Neuronal stem cell (in vitro differentiated cells): Measurements from ENCODE around the gene PCED1B.
"Not testable (repeated sequence)": the region's sequence is repeated elsewhere in the genome, so short reads cannot be mapped to it uniquely, and the experiment has no call there.

Source experiments
- DNase-seq: peaks from one replicate; pipeline ENCODE4 v3.0.0-alpha.2; 2013; ENCODE audit warnings: low spot score
- H2AFZ ChIP-seq: one replicate; pipeline ENCODE4 v1.6.1; 2013; ENCODE audit warnings: mild to moderate bottlenecking, low read length, inconsistent platforms
- H2AK5ac ChIP-seq: 2 replicates; pipeline ENCODE4 v1.6.1; 2013; ENCODE audit warnings: low read depth, mild to moderate bottlenecking, inconsistent platforms, low read length, moderate library complexity, mixed read lengths
- H2BK120ac ChIP-seq: 2 replicates; pipeline ENCODE4 v1.6.1; 2013; ENCODE audit warnings: low read depth, mild to moderate bottlenecking, inconsistent platforms, low read length, moderate library complexity, mixed read lengths
- H2BK12ac ChIP-seq: one replicate; pipeline ENCODE4 v1.6.1; 2013; ENCODE audit warnings: low read length, inconsistent platforms
- H2BK15ac ChIP-seq: 2 replicates; pipeline ENCODE4 v1.6.1; 2013; ENCODE audit warnings: mild to moderate bottlenecking, low read length, inconsistent platforms, mixed read lengths
- H2BK5ac ChIP-seq: one replicate; pipeline ENCODE4 v1.6.1; 2013; ENCODE audit warnings: inconsistent platforms, mild to moderate bottlenecking, low read length, moderate library complexity
- H3K14ac ChIP-seq: one replicate; pipeline ENCODE4 v1.6.1; 2013; ENCODE audit warnings: low read length, inconsistent platforms
- H3K18ac ChIP-seq: 2 replicates; pipeline ENCODE4 v1.6.1; 2013; ENCODE audit warnings: low read length, inconsistent platforms
- H3K23ac ChIP-seq: 2 replicates; pipeline ENCODE4 v1.6.1; 2013; ENCODE audit warnings: low read depth, mild to moderate bottlenecking, mixed read lengths, low read length, inconsistent platforms; ENCODE audit not compliant: poor library complexity
- H3K27ac ChIP-seq: replicated peaks from 3 replicates; pipeline ENCODE4 v1.5.1; 2013; ENCODE audit warnings: low read length, inconsistent platforms
- H3K27me3 ChIP-seq, 3 experiments: 2 replicates each; pipeline ENCODE4 v1.6.1; 2013; ENCODE audit warnings: low read length in 3 of 3, mild to moderate bottlenecking in 2 of 3, inconsistent platforms in 1 of 3, low read depth in 1 of 3, mixed read lengths in 1 of 3, moderate library complexity in 1 of 3; ENCODE audit not compliant: control insufficient read depth in 3 of 3, insufficient read depth in 3 of 3
- H3K36me3 ChIP-seq, 2 donors: replicated peaks in 1 of 2; 2 replicates each; pipeline ENCODE4 v1.6.1; 2013; ENCODE audit warnings: low read length in 2 of 2; ENCODE audit not compliant: control insufficient read depth in 2 of 2, insufficient read depth in 2 of 2
- H3K4ac ChIP-seq: 2 replicates; pipeline ENCODE4 v1.6.1; 2013; ENCODE audit warnings: inconsistent platforms, mild to moderate bottlenecking, low read length, moderate library complexity
- H3K4me1 ChIP-seq, 2 donors: 1 replicate in 1 of 2; 2 replicates in 1 of 2; pipeline ENCODE4 v1.6.1; 2013; ENCODE audit warnings: low read length in 2 of 2, low read depth in 1 of 2; ENCODE audit not compliant: control insufficient read depth in 2 of 2, insufficient read depth in 1 of 2
- H3K4me2 ChIP-seq: one replicate; pipeline ENCODE4 v1.6.1; 2013; ENCODE audit warnings: mild to moderate bottlenecking, low read length, inconsistent platforms; ENCODE audit not compliant: insufficient read depth, poor library complexity, severe bottlenecking
- H3K4me3 ChIP-seq, 2 donors: 2 replicates each; pipeline ENCODE4 v1.5.1; 2013; ENCODE audit warnings: low read length in 2 of 2, mild to moderate bottlenecking in 2 of 2, inconsistent platforms in 1 of 2, moderate library complexity in 1 of 2
- H3K79me1 ChIP-seq: one replicate; pipeline ENCODE4 v1.6.1; 2013; ENCODE audit warnings: low read depth, mild to moderate bottlenecking, inconsistent platforms, low read length, moderate library complexity
- H3K9ac ChIP-seq: one replicate; pipeline ENCODE4 v1.6.1; 2013; ENCODE audit warnings: mild to moderate bottlenecking, low read depth, low read length, inconsistent platforms; ENCODE audit not compliant: poor library complexity
- H3K9me3 ChIP-seq, 2 donors: replicated peaks in 1 of 2; 2 replicates each; pipeline versions ENCODE3 to v1.6.1; 2013; ENCODE audit warnings: low read length in 2 of 2, mild to moderate bottlenecking in 2 of 2, inconsistent platforms in 1 of 2, low read depth in 1 of 2, mixed read lengths in 1 of 2, moderate library complexity in 1 of 2; ENCODE audit not compliant: control insufficient read depth in 2 of 2, insufficient read depth in 1 of 2
- H4K8ac ChIP-seq: one replicate; pipeline ENCODE4 v1.6.1; 2013; ENCODE audit warnings: low read depth, mild to moderate bottlenecking, inconsistent platforms, low read length, moderate library complexity
- H4K91ac ChIP-seq: one replicate; pipeline ENCODE4 v1.6.1; 2013; ENCODE audit warnings: low read length, low read depth, mild to moderate bottlenecking, inconsistent platforms; ENCODE audit not compliant: poor library complexity
- WGBS, 2 donors: extraction: QIAGEN DNeasy Blood & Tissue Kit; methylation state at CpG; one replicate each; pipeline ENCODE4 v1.1.7; 2013; ENCODE audit warnings: missing lambda C conversion rate in 2 of 2, mixed read lengths in 1 of 2; ENCODE audit not compliant: insufficient read length in 2 of 2, insufficient replicate concordance in 1 of 2; ENCODE audit errors: extremely low coverage in 2 of 2; 5-methylcytosine and 5-hydroxymethylcytosine counted together

The PCED1B gene

GRCh38 chr12:47055856-47056255 lies 23.6 kb upstream of the PCED1B start:
- not testable (repeated sequence) for H3K79me1 ChIP-seq, H3K23ac ChIP-seq, H3K27ac ChIP-seq, H2AFZ ChIP-seq, H3K14ac ChIP-seq, H3K18ac ChIP-seq, H4K91ac ChIP-seq, H2AK5ac ChIP-seq, H2BK120ac ChIP-seq, H2BK15ac ChIP-seq, DNase-seq, H3K4me2 ChIP-seq, H3K4ac ChIP-seq, H4K8ac ChIP-seq, H3K9ac ChIP-seq, H2BK5ac ChIP-seq, H3K27me3 ChIP-seq, H3K36me3 ChIP-seq, H2BK12ac ChIP-seq, H3K4me3 ChIP-seq, H3K9me3 ChIP-seq, H3K4me1 ChIP-seq
- WGBS, 2 donors: no CpG with 5 or more reads among the region's 3 CpGs

- H3K4ac ChIP-seq, H4K91ac ChIP-seq, H3K14ac ChIP-seq, H3K18ac ChIP-seq, H3K4me3 ChIP-seq, H4K8ac ChIP-seq, H3K4me1 ChIP-seq, H2AK5ac ChIP-seq, H3K4me2 ChIP-seq, H3K36me3 ChIP-seq, H2BK12ac ChIP-seq, H3K27ac ChIP-seq, H2BK120ac ChIP-seq, H3K9ac ChIP-seq, DNase-seq, H2AFZ ChIP-seq, H3K9me3 ChIP-seq, H3K23ac ChIP-seq, H3K27me3 ChIP-seq, H3K79me1 ChIP-seq, H2BK5ac ChIP-seq, H2BK15ac ChIP-seq: not testable (repeated sequence)
- WGBS, 2 donors: no CpG with 5 or more reads among the region's 12 CpGs
These were observed 22.5 kb upstream of the PCED1B start for GRCh38 chr12:47056944-47057343.

GRCh38 chr12:47058640-47059039 lies 20.8 kb upstream of the PCED1B start:
- not testable (repeated sequence) for H3K4me1 ChIP-seq, H2AK5ac ChIP-seq, H3K36me3 ChIP-seq, H3K18ac ChIP-seq, H3K23ac ChIP-seq, H4K8ac ChIP-seq, H3K9ac ChIP-seq, H3K79me1 ChIP-seq, H2BK12ac ChIP-seq, H2BK120ac ChIP-seq, H3K4me2 ChIP-seq, H2AFZ ChIP-seq, H3K27ac ChIP-seq, H3K27me3 ChIP-seq, H3K9me3 ChIP-seq, H2BK5ac ChIP-seq, H3K4ac ChIP-seq, H3K4me3 ChIP-seq, H4K91ac ChIP-seq, H3K14ac ChIP-seq, DNase-seq, H2BK15ac ChIP-seq
- WGBS, 2 donors: no CpG with 5 or more reads among the region's 2 CpGs

DNA sequence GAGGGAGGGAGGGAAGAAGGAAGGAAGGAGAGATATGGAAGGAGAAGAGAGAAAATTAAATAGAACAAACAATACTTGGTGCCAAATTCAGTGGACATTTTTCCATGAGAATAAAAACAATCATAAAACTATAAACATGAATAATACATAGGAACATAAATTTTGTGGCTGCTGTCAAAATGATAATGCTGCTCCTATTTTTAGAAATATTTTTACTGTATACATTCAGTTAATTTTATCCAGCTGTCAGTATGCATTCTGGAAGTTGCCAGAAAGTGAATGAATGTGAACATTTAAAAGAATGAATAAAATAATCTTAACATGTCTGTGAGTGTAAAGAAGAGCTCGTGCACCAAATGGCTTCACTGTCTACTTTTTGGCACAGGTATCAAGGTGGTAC lies 13.9 kb upstream of the PCED1B start:
- no peak overlapping the region for H3K4me3 ChIP-seq
- no peak overlapping the region for H2BK5ac ChIP-seq
- no peak overlapping the region for H4K8ac ChIP-seq
- no peak overlapping the region for H3K9ac ChIP-seq
- no peaks in the 10 kb centered on the region for H3K9me3 ChIP-seq
- no peak overlapping the region for H2BK15ac ChIP-seq
- peaks cover 0 to 7% of the 10 kb centered on the region in 2 donors for H3K4me1 ChIP-seq
- no peaks in the 10 kb centered on the region for H3K79me1 ChIP-seq
- no peak overlapping the region for H3K27ac ChIP-seq
- no peak overlapping the region for H2AFZ ChIP-seq
- no peak overlapping the region for H2BK120ac ChIP-seq
- no peak for DNase-seq
- WGBS, 2 donors: no CpG with 5 or more reads among the region's 1 CpG
- no peak overlapping the region for H3K14ac ChIP-seq
- H2AK5ac ChIP-seq: no peak overlapping the region
- H3K23ac ChIP-seq: no peak overlapping the region
- no peak overlapping the region for H2BK12ac ChIP-seq
- no peak overlapping the region for H4K91ac ChIP-seq
- no peaks in the 10 kb centered on the region for H3K36me3 ChIP-seq
- H3K4me2 ChIP-seq: no peak overlapping the region
- no peak overlapping the region for H3K4ac ChIP-seq
- no peaks in the 10 kb centered on the region for H3K27me3 ChIP-seq
- no peak overlapping the region for H3K18ac ChIP-seq
